ENCODE measurements around the gene KLF15.

Gene KLF15

DNA sequence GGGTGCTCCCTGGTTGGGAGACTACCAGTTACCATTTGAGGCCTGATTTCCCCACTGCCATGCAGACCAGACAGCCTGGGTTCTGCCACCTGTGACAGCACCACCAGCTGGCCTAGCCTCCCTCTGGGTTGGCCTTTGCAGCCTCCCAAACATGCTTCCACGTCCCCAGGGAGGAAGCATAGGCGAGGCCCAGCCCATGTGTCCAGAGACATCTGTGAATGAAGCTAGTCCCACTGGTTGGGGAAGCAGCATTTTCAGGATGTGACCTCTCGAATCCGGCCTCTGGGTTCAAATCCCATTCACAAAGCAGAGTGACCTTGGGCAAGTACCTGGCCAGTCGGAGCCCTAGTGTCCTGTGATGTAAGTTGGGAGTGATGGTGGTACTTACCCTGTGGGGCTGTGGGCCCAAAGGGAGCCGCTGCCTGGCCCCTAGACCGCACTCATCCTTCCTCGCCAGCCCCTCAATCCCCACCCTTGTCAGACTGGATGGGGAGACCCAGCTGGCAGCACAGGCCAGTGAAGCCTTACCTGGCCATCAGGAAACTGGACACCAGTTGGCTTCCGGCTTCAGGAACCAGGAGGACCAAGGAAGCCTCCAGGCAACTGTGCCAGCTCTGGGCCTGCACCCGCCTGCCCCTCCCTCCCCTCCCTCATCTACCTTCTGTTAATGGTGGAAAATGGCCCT lies 6.0 kb downstream of the KLF15 start:
- DNase-seq = no peak
- TF ChIP-seq POLR2A (IDR thresholded peaks at IDR 0.05; ENCODE audit: low read length) (no peak), GATA1 (IDR thresholded peaks at IDR 0.05; ENCODE audit: low read depth, low read length) (no peak)

DNA sequence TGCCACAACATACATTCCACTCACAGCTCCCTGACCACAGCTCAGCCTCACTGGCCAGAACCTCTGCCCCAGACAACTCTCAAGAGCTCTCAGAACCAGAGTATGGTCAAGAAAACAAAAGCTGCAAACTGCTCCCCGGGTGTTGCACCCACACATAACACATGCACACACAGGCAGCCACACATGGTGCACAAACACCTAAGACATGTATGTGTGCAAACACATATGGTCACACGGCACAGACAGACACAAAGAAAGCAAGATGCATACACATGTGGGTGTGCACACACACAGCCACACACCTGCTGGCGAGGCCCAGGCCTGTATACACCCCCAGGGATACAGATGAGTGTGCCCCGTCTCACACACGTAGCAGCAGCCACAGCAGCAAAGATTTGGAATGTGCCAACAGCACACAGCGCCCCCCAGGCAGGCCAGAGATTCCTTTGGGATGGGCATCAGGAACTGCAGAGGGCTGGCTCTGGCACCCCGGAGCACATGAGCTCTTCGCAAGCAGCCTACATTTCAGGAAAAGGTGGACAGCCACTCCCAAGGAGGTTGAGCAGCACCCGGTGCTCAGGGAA lies 6.6 kb downstream of the KLF15 start:
- no peak for DNase-seq

DNA sequence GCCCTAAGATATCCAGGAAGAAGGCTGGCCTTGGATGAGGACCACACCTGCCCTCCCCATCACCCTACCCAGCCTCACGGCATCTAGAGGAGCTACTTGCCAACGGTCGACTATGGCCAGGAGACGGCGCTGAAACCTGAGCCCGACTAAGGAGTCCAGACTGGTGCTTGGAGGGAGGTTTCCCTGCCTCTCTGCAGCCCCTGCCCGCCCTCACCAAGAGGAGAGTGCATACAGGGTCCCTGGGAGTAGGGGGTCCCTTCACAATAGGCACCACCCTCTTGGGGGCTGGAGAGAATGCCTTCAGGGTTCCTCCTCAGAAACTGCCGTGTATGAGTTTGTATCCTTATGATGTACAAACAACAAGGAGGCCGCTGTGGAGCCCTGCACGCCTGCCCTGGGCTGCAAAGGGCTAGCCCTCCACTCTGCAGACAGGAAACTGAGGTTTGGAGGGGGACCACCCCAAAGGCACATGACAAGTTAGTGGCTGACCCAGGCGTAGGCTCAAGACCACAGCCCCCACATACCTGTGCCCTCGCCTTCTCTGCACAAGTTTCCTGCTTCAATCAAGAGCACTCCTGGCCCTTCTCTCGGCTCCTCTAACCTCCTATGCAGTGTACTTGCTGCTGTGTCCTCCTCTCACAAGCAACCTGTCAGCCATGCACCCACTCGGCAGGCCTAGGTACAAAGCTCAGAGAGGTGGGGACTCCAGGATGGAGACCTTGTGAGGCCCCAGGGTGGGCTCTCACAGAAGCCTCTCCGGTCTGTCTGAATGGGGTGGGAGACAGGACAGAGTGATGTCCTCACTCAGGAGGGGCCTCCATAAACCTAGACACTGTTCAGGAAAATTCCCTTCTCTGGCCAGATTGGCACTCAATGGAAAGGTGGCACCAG lies 7.4 kb downstream of the KLF15 start:
- TF ChIP-seq POLR2A (IDR thresholded peaks at IDR 0.05; ENCODE audit: low read length) = no peak
- no peak for TF ChIP-seq GATA1 (IDR thresholded peaks at IDR 0.05; ENCODE audit: low read depth, low read length)

More for the DNA sequence above, 6.6 kb downstream of the KLF15 start:
- TF ChIP-seq GATA1 (IDR thresholded peaks at IDR 0.05; ENCODE audit: low read depth, low read length) (no peak), POLR2A (IDR thresholded peaks at IDR 0.05; ENCODE audit: low read length) (no peak)

DNA sequence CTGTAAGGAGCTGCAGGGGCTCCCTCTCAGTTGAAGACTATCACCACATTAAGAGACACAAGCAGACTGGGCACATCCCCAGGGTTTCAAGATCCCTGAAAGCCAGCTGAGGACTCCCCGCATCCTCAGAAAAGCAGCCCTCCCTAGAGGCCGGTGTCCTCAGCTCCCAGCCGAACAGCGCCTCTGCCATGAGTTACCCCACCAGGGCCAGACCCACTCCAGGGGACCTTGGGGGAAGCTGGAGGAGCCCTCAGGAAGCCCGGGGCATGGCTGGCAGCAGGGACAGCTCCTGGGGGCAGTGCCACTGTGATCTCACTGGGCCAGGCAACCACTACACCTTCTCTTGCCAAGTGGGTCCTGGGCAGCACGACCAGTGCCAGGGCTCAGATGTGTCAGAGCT lies 8.1 kb downstream of the KLF15 start:
- DNase-seq = no peak

More for the DNA sequence above, 7.4 kb downstream of the KLF15 start:
- DNase-seq = no peak

DNA sequence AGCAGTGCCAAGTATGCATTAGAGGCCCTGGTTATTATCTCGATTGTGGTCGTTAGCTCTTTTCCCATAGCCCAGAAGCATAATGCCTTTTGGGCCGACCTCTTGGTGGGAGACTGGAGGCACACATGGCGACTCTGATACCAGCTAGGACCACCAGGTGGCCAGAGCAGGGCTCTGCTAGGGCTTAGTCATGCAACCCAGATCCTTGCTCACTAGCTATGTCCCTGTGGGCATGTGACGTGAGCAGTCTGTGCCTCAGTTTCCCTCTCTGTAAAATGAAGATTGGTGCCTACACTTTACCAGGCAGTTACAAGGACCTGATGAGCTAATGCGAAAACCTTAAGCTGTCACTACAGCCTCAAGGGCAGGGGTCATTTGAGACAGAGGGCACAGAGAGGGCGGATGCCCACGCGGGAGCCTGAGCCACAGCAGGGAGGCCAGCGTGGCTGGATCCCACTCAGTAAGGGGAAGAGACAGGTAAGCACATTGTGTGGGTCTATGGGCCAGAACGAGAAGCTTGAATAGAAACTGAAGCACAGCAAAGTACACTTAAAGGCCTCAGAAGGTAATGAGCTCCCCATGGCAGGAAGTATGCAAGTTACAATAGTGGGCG lies 8.8 kb downstream of the KLF15 start:
- TF ChIP-seq POLR2A (IDR thresholded peaks at IDR 0.05; ENCODE audit: low read length) (no peak), GATA1 (IDR thresholded peaks at IDR 0.05; ENCODE audit: low read depth, low read length) (no peak)
- peak; percentile 11 to 23 for DNase-seq

More for the DNA sequence above, 8.1 kb downstream of the KLF15 start:
- TF ChIP-seq POLR2A (IDR thresholded peaks at IDR 0.05; ENCODE audit: low read length) = no peak
- TF ChIP-seq GATA1 (IDR thresholded peaks at IDR 0.05; ENCODE audit: low read depth, low read length) = no peak

DNA sequence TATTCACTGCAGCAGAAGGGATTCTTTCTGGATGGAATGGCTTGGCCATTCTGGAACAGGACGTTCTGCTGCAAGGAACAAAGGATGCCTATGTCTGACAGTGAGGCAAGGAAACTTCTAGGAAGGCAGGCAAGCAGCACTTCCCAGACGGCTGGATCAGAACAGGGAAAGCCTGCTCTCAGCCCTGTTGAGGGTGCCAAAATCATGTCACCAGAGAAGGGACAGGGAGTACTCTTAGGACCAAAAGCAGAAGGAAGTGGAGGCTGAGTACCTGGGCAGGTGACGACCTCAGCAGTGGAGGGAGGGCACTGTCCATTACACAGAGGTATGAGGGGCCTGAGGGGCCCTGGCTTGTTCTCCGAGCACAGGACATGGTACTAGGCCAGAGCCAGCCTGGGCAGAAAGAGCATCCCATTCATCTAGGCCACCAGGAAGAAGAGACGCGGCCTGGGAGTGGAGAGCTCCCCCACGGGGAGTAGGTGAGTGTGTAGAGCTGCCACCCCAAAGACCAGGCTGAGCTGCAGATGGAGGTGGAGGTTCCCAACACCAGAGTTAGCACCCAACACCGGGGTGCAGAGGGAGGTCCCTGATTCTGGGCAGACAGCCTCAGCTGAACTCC lies 9.6 kb downstream of the KLF15 start:
- no peak for DNase-seq
- TF ChIP-seq GATA1 (IDR thresholded peaks at IDR 0.05; ENCODE audit: low read depth, low read length) = no peak
- no peak for TF ChIP-seq POLR2A (IDR thresholded peaks at IDR 0.05; ENCODE audit: low read length)

DNA sequence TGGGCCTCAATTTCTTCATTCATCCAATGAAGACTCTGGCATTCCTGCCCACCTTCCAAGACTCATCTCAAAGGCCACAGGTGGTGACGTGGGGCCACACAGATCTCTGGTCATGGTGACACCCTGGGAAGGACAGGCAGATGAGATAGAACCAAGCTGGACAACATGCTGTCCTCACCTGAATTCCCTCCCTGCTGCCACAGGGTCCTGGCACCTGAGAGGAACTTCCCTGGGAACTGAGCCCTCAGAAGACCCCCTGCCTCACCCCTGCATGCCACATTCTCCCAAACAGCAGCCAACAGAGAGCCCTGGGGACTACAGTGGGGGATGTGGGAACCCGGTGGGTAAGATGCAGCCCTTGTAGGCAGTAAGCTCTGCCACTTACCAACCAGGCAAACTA lies 10.7 kb downstream of the KLF15 start:
- no peak for DNase-seq
- no peak for TF ChIP-seq POLR2A (IDR thresholded peaks at IDR 0.05; ENCODE audit: low read length)
- no peak for TF ChIP-seq GATA1 (IDR thresholded peaks at IDR 0.05; ENCODE audit: low read depth, low read length)

DNA sequence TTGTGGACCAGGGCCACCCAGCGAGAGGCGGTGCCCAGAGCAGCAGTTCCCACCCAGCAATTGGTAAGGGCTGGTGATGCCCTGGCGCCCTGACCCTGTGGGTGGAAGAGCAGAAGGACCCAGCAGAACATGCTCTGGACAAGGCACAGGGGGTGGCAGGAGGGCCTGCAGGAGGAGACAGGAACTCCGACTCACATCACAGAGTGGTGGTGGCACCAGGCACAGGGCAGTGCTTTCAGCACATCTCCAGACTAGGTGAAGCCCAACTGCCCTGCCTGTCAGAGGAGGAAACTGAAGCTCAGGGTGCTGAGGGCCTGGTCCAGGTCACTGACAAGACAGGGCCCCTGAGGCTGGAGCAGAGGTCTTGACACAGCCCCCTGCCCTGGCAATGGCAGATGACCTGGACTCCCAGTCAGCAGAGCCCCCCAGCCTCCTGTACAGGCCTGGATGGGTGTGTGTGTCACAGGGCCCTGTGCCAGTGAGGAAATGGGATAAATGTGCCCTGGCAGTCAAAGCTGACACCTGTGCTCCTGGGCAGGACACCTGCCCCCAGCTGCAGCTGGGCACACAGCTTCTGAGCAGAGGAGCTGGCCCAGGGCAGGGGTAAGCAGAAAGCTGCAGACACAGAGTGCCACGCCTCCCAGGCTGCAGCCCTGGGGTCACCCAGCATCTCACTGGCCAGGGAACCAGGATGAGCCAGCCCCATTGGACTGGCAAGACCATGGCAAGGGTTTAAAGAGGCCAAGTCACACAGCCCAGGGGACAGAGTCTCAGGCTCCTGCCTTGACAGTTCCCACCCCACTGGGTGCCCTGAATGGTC lies 11.4 kb downstream of the KLF15 start:
- DNase-seq = no peak

DNA sequence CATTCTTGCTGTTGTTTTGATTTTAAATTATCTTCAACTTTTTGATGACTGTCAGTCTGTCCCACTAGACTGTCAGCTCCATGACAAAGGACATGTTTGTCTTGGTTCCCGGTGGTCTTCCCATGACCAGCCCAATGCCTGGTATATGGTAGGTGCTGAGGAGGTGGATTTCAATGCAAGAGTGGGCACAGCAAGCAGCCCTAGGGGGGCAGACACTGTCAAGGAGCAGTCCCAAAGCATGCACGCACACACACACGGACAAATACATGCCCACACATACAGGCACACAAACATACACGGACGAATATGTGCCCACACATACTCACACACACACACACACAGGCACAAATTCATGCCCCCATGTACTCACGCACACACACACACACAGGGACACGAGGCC lies 12.0 kb downstream of the KLF15 start:
- no peak for DNase-seq
- no peak for TF ChIP-seq POLR2A (IDR thresholded peaks at IDR 0.05; ENCODE audit: low read length)
- no peak for TF ChIP-seq GATA1 (IDR thresholded peaks at IDR 0.05; ENCODE audit: low read depth, low read length)

More for the DNA sequence above, 11.4 kb downstream of the KLF15 start:
- TF ChIP-seq POLR2A (IDR thresholded peaks at IDR 0.05; ENCODE audit: low read length) (no peak), GATA1 (IDR thresholded peaks at IDR 0.05; ENCODE audit: low read depth, low read length) (no peak)

DNA sequence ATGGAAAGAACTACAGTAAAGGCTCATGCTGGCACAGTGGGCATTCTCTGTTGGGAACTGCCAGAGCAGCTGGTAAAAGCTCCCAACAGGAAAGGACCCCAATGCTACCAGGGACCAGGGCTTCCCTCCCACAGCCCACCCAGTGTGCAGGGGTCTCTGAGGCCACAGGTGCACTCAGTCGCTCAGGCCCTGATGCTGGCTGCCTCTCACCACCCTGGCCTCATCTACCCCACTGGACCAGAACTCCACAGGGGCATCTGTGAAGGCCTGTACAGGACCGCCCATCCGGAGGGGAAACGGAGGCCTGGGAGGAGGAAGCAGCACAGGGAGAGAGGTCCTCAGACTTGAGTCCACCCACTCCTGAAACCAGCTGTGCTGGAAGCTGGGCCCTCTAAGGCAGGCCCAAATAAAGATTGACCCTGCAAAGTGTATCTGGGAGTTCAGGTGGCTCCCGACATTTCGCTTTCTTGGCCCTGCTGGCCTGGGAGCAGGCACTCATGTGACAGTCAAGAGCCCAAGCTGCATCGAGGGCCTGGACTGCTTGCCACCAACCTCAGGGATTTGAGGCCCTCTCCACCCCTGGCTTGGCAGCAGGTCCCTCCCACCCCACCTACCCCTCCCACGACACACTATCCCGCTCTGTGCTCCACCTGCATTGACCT lies 12.7 kb downstream of the KLF15 start:
- DNase-seq = no peak
- TF ChIP-seq GATA1 (IDR thresholded peaks at IDR 0.05; ENCODE audit: low read depth, low read length) (no peak), POLR2A (IDR thresholded peaks at IDR 0.05; ENCODE audit: low read length) (no peak)

DNA sequence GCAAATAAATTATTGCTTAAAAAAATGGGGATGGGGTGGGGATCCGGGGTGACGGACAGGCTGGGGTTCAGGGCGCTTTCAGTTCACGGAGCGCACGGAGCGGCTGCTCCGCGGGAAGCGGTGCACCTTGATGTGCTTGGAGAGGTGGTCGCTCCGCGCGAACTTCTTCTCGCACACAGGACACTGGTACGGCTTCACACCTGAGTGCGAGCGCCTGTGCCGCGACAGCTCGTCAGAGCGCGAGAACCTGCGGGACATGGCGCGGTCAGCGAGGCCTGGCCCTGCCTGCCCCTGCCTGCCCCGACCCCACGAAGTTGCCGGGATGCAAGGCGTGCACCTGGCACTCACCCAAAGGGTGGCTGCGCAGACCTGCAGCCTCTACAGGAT lies 13.6 kb downstream of the KLF15 start:
- no peak for TF ChIP-seq POLR2A (IDR thresholded peaks at IDR 0.05; ENCODE audit: low read length)
- TF ChIP-seq GATA1 (IDR thresholded peaks at IDR 0.05; ENCODE audit: low read depth, low read length) = no peak
- no peak for DNase-seq

DNA sequence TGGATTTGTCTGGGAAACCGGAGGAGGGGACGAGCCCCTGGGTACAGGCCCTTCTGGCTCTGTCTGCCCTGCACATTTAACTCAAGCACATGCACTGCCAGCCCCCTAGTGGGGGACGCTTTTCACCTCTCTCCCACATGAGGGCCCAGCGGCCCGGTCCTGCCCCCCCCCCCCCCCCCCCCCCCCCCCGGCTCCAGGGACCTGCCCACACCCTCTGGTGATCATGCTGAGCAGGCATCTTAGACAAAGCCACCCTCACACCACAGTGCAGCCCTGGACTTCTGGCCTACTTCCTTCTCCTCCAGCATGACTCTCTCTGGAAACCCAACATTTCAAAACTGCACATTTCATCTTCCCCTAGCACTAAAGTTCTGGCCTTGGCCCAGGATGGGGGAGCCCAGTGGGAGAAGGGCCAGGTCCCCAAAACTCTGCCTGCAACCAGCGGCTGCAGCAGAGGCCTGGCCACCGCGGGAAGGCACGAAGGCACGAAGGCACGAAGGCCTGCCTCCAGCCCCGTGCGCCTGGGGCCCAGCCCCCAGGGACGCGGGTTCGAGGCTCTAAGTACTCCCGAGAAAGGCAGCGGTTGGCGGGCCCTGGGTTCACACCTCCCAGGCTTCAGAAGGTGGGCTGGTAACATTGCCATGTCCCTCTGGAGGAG lies 14.1 kb downstream of the KLF15 start:
- TF ChIP-seq POLR2A (IDR thresholded peaks at IDR 0.05; ENCODE audit: low read length) (no peak), GATA1 (IDR thresholded peaks at IDR 0.05; ENCODE audit: low read depth, low read length) (no peak)
- DNase-seq = peak in 1 of 2 experiments; percentile 8
